ENCODE results near the gene LSR.

LSR gene

DNA sequence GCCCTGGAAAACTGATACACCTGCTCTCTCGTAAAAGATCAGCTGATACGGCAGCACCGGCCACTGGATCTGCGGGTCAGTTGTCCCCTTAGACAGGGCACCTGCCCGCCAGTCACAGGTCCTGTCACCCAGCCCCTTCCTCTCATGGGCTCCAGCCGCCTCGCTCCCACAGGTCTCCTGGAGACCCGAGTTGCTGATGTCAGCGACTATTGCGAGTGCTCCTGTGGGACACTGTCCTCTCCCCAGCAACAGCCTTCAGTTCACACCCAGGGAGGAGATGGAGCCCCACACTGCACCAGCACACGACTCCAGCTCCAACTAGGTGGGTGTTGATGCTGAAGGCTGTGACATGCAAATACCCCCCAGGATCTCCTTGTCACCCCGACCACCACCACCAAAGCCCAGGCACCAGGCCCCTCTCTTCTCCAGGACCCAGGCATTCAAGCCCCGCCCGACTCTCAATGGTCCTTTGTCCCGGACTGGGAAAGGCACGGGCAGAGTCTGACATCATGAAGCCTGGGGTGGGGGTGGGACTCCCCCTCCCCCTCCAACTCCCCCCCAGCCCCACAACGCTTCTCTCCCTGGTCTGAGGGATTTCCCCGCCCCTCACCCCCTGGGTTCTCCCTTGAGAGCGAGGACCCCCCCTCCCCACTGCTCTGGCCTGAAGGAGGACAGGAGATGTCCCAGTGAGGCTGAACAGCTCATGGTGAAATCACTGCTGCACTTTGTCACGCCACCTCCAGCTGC lies 41.8 kb downstream of the LSR start:
- no peak for TF ChIP-seq EZH2 (IDR thresholded peaks at IDR 0.05; ENCODE audit: borderline replicate concordance, low read length)
- TF ChIP-seq, protein P1, sequence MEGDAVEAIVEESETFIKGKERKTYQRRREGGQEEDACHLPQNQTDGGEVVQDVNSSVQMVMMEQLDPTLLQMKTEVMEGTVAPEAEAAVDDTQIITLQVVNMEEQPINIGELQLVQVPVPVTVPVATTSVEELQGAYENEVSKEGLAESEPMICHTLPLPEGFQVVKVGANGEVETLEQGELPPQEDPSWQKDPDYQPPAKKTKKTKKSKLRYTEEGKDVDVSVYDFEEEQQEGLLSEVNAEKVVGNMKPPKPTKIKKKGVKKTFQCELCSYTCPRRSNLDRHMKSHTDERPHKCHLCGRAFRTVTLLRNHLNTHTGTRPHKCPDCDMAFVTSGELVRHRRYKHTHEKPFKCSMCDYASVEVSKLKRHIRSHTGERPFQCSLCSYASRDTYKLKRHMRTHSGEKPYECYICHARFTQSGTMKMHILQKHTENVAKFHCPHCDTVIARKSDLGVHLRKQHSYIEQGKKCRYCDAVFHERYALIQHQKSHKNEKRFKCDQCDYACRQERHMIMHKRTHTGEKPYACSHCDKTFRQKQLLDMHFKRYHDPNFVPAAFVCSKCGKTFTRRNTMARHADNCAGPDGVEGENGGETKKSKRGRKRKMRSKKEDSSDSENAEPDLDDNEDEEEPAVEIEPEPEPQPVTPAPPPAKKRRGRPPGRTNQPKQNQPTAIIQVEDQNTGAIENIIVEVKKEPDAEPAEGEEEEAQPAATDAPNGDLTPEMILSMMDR (IDR thresholded peaks at IDR 0.05; ENCODE audit: low read length) = no peak
- Histone ChIP-seq H3K4me2 (ENCODE audit: low read length) (no peak overlapping the region), H3K4me3 (ENCODE audit: low read depth, low read length, poor library complexity, severe bottlenecking) (no peak overlapping the region), H3K4me1 (ENCODE audit: insufficient read depth, low read length, severe bottlenecking) (peaks cover 18% of the 10 kb centered on the region), H3K9ac (ENCODE audit: low read length) (no peak overlapping the region), H3K9me3 (ENCODE audit: low read length) (no peaks in the 10 kb centered on the region), H2AFZ (ENCODE audit: low read length) (no peak overlapping the region), H3K27me3 (ENCODE audit: insufficient read depth, low read length) (no peaks in the 10 kb centered on the region; the same call in 1 of the 2 replicates), H3K9me2 (ENCODE audit: low read depth, low read length) (no peaks in the 10 kb centered on the region), H3K79me2 (ENCODE audit: insufficient read depth, low read length) (no peaks in the 10 kb centered on the region), H3K36me3 (ENCODE audit: insufficient read depth, low read length) (no peaks in the 10 kb centered on the region), H3F3A (ENCODE audit: insufficient read depth, low read length) (no peaks in the 10 kb centered on the region), H4K20me1 (ENCODE audit: insufficient read depth, low read length) (no peaks in the 10 kb centered on the region), H3K27ac (ENCODE audit: low read depth, low read length, poor library complexity, severe bottlenecking) (no peak overlapping the region)

DNA sequence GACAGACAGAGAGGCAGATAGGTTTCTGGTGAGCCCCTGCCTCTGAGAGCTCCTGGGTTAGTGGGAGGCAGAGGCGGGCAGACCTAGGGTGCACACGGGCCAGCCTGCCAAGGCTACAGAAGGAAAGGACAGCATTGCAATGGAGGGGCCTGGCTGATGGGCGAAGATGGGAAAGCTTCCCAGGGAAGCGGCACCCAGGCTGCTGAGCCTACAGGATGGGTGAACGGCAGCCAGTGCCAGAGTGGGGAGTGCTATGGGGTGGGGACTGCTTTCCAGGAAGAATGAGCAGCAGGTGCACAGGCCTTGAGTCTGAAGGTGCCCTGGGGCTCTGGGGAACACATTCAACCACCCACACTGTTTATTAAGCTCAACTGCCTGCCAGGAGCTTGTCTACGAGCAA lies 42.5 kb downstream of the LSR start:
- Histone ChIP-seq H3K9me2 (ENCODE audit: low read depth, low read length) (no peaks in the 10 kb centered on the region), H3K9me3 (ENCODE audit: low read length) (no peaks in the 10 kb centered on the region), H2AFZ (ENCODE audit: low read length) (no peak overlapping the region), H3K4me2 (ENCODE audit: low read length) (no peak overlapping the region), H3K4me1 (ENCODE audit: insufficient read depth, low read length, severe bottlenecking) (peaks cover 25% of the 10 kb centered on the region), H3K27ac (ENCODE audit: low read depth, low read length, poor library complexity, severe bottlenecking) (no peak overlapping the region), H3K27me3 (ENCODE audit: insufficient read depth, low read length) (no peaks in the 10 kb centered on the region; the same call in 1 of the 2 replicates), H3K4me3 (ENCODE audit: low read depth, low read length, poor library complexity, severe bottlenecking) (no peak overlapping the region), H3K36me3 (ENCODE audit: insufficient read depth, low read length) (no peaks in the 10 kb centered on the region), H3K79me2 (ENCODE audit: insufficient read depth, low read length) (no peaks in the 10 kb centered on the region), H4K20me1 (ENCODE audit: insufficient read depth, low read length) (no peaks in the 10 kb centered on the region), H3F3A (ENCODE audit: insufficient read depth, low read length) (no peaks in the 10 kb centered on the region), H3K9ac (ENCODE audit: low read length) (no peak overlapping the region)
- no peak for TF ChIP-seq EZH2 (IDR thresholded peaks at IDR 0.05; ENCODE audit: borderline replicate concordance, low read length)
- TF ChIP-seq, protein P1 (IDR thresholded peaks at IDR 0.05; ENCODE audit: low read length) = no peak

DNA sequence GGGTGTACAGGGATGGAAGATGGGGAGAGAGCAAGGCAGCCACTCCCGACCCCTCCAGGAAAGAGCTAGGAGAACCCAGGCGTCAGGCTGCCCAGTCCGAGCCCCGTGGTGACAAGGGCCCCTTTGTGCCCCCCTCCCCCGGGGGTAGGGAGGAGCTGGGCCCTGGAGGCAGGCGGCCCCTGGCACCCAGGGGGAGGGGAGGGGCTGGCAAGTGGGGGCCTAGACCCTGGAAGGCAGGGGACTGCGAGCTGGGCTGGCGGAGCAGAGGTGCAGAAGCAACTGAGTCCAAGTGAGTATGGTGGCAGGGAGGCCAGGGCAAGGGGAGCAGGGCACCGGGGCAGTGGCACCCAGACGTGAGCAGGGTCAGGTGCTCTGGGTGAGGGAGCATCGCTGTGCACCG lies 43.1 kb downstream of the LSR start, which contains the start of gene MAG:
TSS of gene MAG (plus strand) at position 246 of the 400 bp plus-strand sequence. CDS start 3,248 bp downstream, outside the sequence.
- Histone ChIP-seq H3K79me2 (ENCODE audit: insufficient read depth, low read length) (no peaks in the 10 kb centered on the region), H3K9me2 (ENCODE audit: low read depth, low read length) (no peaks in the 10 kb centered on the region), H3K27me3 (ENCODE audit: insufficient read depth, low read length) (no peaks in the 10 kb centered on the region; the same call in 1 of the 2 replicates), H3K9ac (ENCODE audit: low read length) (no peak within 1 kb of the TSS), H3K4me1 (ENCODE audit: insufficient read depth, low read length, severe bottlenecking) (peaks cover 31% of the 10 kb centered on the region), H3K4me3 (ENCODE audit: low read depth, low read length, poor library complexity, severe bottlenecking) (no peak within 1 kb of the TSS), H3K9me3 (ENCODE audit: low read length) (no peaks in the 10 kb centered on the region), H3K27ac (ENCODE audit: low read depth, low read length, poor library complexity, severe bottlenecking) (no peak within 1 kb of the TSS), H2AFZ (ENCODE audit: low read length) (no peak within 1 kb of the TSS), H4K20me1 (ENCODE audit: insufficient read depth, low read length) (no peaks in the 10 kb centered on the region), H3K36me3 (ENCODE audit: insufficient read depth, low read length) (no peaks in the 10 kb centered on the region), H3K4me2 (ENCODE audit: low read length) (no peak within 1 kb of the TSS), H3F3A (ENCODE audit: insufficient read depth, low read length) (no peaks in the 10 kb centered on the region)
- no peak for TF ChIP-seq EZH2 (IDR thresholded peaks at IDR 0.05; ENCODE audit: borderline replicate concordance, low read length)
- TF ChIP-seq, protein P1 (IDR thresholded peaks at IDR 0.05; ENCODE audit: low read length) = no peak
